HepG2 (cell line): ENCODE measurements around the gene COQ5. TPM values are rescaled to one million over a fixed set of nuclear protein-coding genes. Genes with fewer than 3 reads are reported as not detected.

Experiments
- ATAC-seq: fragments of 200-7000 bp; cut with Tn5 transposase; 3 replicates; pipeline ENCODE4 v1.9.1; 2020; ENCODE audit warnings: mild to moderate bottlenecking, moderate library complexity
- BruUV-seq: library from RNA; stranded (reverse); fragments of 400-500 nt; replicated peaks from 2 replicates; lab custom pipeline; 2021; lab: Mats Ljungman, UMichigan
- CTCF ChIA-PET: fragments of 300-600 bp; formaldehyde crosslinking; extraction: SDS; loops from one replicate; lab custom pipeline; 2021; ENCODE audit warnings: low total read pairs, inconsistent platforms, low intra/inter-chr PET ratio; lab: Yijun Ruan, JAX
- POLR2A ChIA-PET: fragments of 350-600 bp; sonication (Branson Sonifier 250); formaldehyde crosslinking; loops from one replicate; lab custom pipeline; 2020; ENCODE audit warnings: antibody characterized with exemption, inconsistent platforms; lab: Yijun Ruan, JAX
- DNase-seq: peaks from one replicate; pipeline ENCODE4 v3.0.0-alpha.2; 2015; ENCODE audit warnings: low spot score
- FAIRE-seq: peaks from 3 replicates; lab custom pipeline; 2011; peaks lifted over from hg19 to GRCh38; lab: Jason Lieb, UNC
- H2AFZ ChIP-seq: one replicate; pipeline ENCODE4 v1.6.1; 2011; ENCODE audit warnings: low read length, inconsistent platforms
- H3K27ac ChIP-seq: fragments of 300-600 bp; 3 replicates; pipeline ENCODE4 v1.8.0; 2011; ENCODE audit warnings: mixed run types, mild to moderate bottlenecking, mixed read lengths, low read length, inconsistent platforms; ENCODE audit not compliant: insufficient read depth; ENCODE audit errors: extremely low read length
- H3K27me3 ChIP-seq, 2 experiments: fragments of 200-600 bp in 1 of 2; 2 replicates in 1 of 2; 3 replicates in 1 of 2; pipeline versions ENCODE4 v1.6.0 to v1.8.0; 2011; ENCODE audit warnings: low read length in 2 of 2, mild to moderate bottlenecking in 2 of 2, moderate library complexity in 2 of 2, inconsistent platforms in 1 of 2; ENCODE audit not compliant: insufficient read depth in 2 of 2, control insufficient read depth in 1 of 2
- H3K36me3 ChIP-seq, 2 experiments: fragments of 200-600 bp in 1 of 2; replicated peaks in 1 of 2; 2 replicates in 1 of 2; 3 replicates in 1 of 2; pipeline versions ENCODE4 v1.5.1 to v1.8.0; 2011; ENCODE audit warnings: low read length in 2 of 2, inconsistent platforms in 1 of 2; ENCODE audit not compliant: insufficient read depth in 2 of 2, control insufficient read depth in 1 of 2
- H3K4me1 ChIP-seq: 2 replicates; pipeline ENCODE4 v1.5.1; 2012; ENCODE audit warnings: low read length, inconsistent platforms; ENCODE audit not compliant: insufficient read depth
- H3K4me2 ChIP-seq: 2 replicates; pipeline ENCODE4 v1.6.0; 2011; ENCODE audit warnings: low read depth, low read length, inconsistent platforms
- H3K4me3 ChIP-seq, 3 experiments: fragments of 200-600 bp in 1 of 3; sonication (generic), shearing (Covaris generic) in 1 of 3; replicated peaks in 1 of 3; 2 replicates each; pipeline ENCODE4 v1.5.1; 2011 to 2016; ENCODE audit warnings: low read length in 3 of 3, inconsistent platforms in 2 of 3, low read depth in 2 of 3, mild to moderate bottlenecking in 2 of 3, control low read depth in 1 of 3, mixed read lengths in 1 of 3; ENCODE audit not compliant: insufficient read depth in 1 of 3
- H3K79me2 ChIP-seq: one replicate; pipeline ENCODE4 v1.6.1; 2011; ENCODE audit warnings: low read length, inconsistent platforms; ENCODE audit not compliant: insufficient read depth
- H3K9ac ChIP-seq: 2 replicates; pipeline ENCODE4 v1.6.0; 2011; ENCODE audit warnings: mild to moderate bottlenecking, low read depth, low read length, inconsistent platforms; ENCODE audit not compliant: insufficient read depth
- H3K9me3 ChIP-seq: 2 replicates; pipeline ENCODE4 v1.5.1; 2012; ENCODE audit warnings: mild to moderate bottlenecking, low read length
- H4K20me1 ChIP-seq: 2 replicates; pipeline ENCODE4 v1.6.0; 2011; ENCODE audit warnings: inconsistent platforms, mild to moderate bottlenecking, low read length, moderate library complexity; ENCODE audit not compliant: insufficient read depth
- FOSL1 ChIP-seq: sonication (generic); formaldehyde crosslinking; IDR thresholded peaks from 2 replicates; pipeline ENCODE4 v1.9.0; 2021; ENCODE audit warnings: missing genetic modification reagents, borderline replicate concordance
- MEIS1 ChIP-seq: sonication (generic); formaldehyde crosslinking; IDR thresholded peaks from 2 replicates; pipeline ENCODE4 v1.9.0; 2021; ENCODE audit warnings: mild to moderate bottlenecking, missing genetic modification reagents, moderate library complexity, borderline replicate concordance
- PRMT3 ChIP-seq: sonication (generic); formaldehyde crosslinking; IDR thresholded peaks from 2 replicates; pipeline ENCODE4 v1.8.1; 2022; ENCODE audit warnings: low read depth, mild to moderate bottlenecking, moderate library complexity, missing genetic modification reagents, borderline replicate concordance
- RBAK ChIP-seq: sonication (generic); formaldehyde crosslinking; IDR thresholded peaks from 2 replicates; pipeline ENCODE4 v1.5.1; 2020; ENCODE audit warnings: mild to moderate bottlenecking, missing genetic modification reagents
- RBFOX2 ChIP-seq: fragments of 200-400 bp; formaldehyde crosslinking; IDR thresholded peaks from 2 replicates; pipeline ENCODE4 v1.6.1; 2017; ENCODE audit warnings: low read depth, mild to moderate bottlenecking, low read length
- SIN3A ChIP-seq: IDR thresholded peaks from 2 replicates; pipeline ENCODE4 v1.6.1; 2011; ENCODE audit warnings: low read depth, mild to moderate bottlenecking, control low read depth, low read length, borderline replicate concordance
- ZNF672 ChIP-seq: sonication (generic); formaldehyde crosslinking; IDR thresholded peaks from 2 replicates; pipeline ENCODE4 v1.8.1; 2022; ENCODE audit warnings: missing genetic modification reagents
- ZNF737 ChIP-seq: sonication (generic); formaldehyde crosslinking; IDR thresholded peaks from 2 replicates; pipeline ENCODE4 v1.5.0; 2020; ENCODE audit warnings: missing genetic modification reagents, mild to moderate bottlenecking, borderline replicate concordance
- whole genome bisulfite sequencing: methylation state at CpG from one replicate; pipeline ENCODE4 v1.1.6; 2017; ENCODE audit warnings: low lambda C conversion rate; 5-methylcytosine and 5-hydroxymethylcytosine counted together
- in situ Hi-C: cut with HindIII; loops from 2 replicates; pipeline ENCODE4 v1.10.0; 2017; ENCODE audit warnings: low pct_unique_long_range_greater_than_20kb; ENCODE audit not compliant: extremely low pct_ligation_motif_present
- intact Hi-C: fragments of 100-400 bp; cut with micrococcal nuclease; formaldehyde crosslinking; loops from one replicate; pipeline ENCODE4 v1.10.0; 2022; ENCODE audit not compliant: unreplicated experiment
- polyA plus RNA-seq, 8 experiments: library from polyadenylated mRNA; depleted of rRNA in 3 of 8; stranded (reverse) in 7 of 8; unstranded in 1 of 8; fragments of >200 nt; fragmentation: Illumina TruSeq in 4 of 8; extraction: Trizol in 4 of 8; gene quantifications; 2 replicates each; pipeline versions ENCODE4 v1.2.1 to v1.2.3, GENCODE V29; 2011 to 2016; ENCODE audit warnings: low read depth in 4 of 8, missing spikeins in 1 of 8, mixed read lengths in 1 of 8; ENCODE audit not compliant: insufficient read depth in 1 of 8
- total RNA-seq, 5 experiments: library from RNA; depleted of rRNA; stranded (reverse); fragments of >200 nt; fragmentation: Illumina TruSeq; extraction: Trizol; gene quantifications; 2 replicates each; pipeline ENCODE4 v1.2.3, GENCODE V29; 2016; ENCODE audit warnings: low read depth in 1 of 5
- TF ChIP-seq, protein P1 (sequence below): sonication (generic); formaldehyde crosslinking; IDR thresholded peaks from 2 replicates; pipeline ENCODE4 v1.5.0; 2020; ENCODE audit warnings: mild to moderate bottlenecking, missing genetic modification reagents
- TF ChIP-seq, protein P2 (sequence below): sonication (generic); formaldehyde crosslinking; IDR thresholded peaks from 2 replicates; pipeline ENCODE4 v1.5.0; 2020; ENCODE audit warnings: mild to moderate bottlenecking, missing genetic modification reagents

Gene COQ5
- total and polyA plus RNA-seq, 2 of the 13 experiments (the other 11 are each of a cell fraction or from before 2014, with no cell fraction given): 36.4 to 41.5 TPM

DNA sequence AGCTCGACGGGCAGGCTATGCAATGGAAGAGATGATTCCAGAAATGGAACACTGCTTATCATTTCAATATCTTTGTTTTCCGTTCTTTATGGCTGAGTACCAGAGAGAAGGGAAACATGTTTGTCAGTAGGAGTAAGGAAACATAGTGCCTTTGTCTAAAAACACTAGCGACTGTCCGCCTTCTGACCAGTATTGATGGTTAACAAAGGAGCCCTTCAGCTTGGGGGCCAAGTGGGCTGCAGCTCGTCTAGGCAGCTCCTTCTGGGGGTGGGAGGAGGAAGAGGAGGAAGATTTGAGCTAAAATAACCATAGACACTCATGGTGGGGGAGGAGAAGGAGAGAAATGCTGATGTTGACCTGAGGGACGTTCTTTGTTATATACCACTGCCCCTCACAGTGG is 15.0 kb downstream of the COQ5 start (continued):
- TF ChIP-seq ZNF737 (CRISPR knock-in tag) (no peak), RBFOX2 (no peak), SIN3A (no peak), RBAK (no peak), FOSL1 (no peak), MEIS1 (no peak), ZNF672 (CRISPR knock-in tag) (no peak)
- TF ChIP-seq, protein P1, sequence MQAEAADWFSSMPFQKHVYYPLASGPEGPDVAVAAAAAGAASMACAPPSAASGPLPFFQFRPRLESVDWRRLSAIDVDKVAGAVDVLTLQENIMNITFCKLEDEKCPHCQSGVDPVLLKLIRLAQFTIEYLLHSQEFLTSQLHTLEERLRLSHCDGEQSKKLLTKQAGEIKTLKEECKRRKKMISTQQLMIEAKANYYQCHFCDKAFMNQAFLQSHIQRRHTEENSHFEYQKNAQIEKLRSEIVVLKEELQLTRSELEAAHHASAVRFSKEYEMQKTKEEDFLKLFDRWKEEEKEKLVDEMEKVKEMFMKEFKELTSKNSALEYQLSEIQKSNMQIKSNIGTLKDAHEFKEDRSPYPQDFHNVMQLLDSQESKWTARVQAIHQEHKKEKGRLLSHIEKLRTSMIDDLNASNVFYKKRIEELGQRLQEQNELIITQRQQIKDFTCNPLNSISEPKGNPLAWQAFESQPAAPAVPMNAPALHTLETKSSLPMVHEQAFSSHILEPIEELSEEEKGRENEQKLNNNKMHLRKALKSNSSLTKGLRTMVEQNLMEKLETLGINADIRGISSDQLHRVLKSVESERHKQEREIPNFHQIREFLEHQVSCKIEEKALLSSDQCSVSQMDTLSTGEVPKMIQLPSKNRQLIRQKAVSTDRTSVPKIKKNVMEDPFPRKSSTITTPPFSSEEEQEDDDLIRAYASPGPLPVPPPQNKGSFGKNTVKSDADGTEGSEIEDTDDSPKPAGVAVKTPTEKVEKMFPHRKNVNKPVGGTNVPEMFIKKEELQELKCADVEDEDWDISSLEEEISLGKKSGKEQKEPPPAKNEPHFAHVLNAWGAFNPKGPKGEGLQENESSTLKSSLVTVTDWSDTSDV: no peak

DNA sequence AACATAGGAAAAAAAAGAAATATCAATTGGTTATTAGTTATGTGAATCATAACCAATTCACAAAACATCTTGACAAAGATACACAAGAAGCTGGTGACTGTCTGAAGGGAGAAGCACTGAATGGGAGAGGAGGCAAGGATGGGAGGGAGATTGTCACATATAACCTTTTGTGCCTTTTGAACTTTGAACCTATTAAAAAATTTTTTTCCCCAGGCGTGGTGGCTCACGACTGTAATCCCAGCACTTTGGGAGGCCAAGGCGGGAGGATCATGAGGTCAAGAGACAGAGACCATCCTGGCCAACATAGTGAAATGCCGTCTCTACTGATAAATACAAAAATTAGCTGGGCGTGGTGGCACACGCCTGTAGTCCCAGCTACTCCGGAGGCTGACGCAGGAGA is 20.4 kb downstream of the COQ5 start:
- TF ChIP-seq PRMT3 (CRISPR knock-in tag): no peak
- TF ChIP-seq, protein P2, sequence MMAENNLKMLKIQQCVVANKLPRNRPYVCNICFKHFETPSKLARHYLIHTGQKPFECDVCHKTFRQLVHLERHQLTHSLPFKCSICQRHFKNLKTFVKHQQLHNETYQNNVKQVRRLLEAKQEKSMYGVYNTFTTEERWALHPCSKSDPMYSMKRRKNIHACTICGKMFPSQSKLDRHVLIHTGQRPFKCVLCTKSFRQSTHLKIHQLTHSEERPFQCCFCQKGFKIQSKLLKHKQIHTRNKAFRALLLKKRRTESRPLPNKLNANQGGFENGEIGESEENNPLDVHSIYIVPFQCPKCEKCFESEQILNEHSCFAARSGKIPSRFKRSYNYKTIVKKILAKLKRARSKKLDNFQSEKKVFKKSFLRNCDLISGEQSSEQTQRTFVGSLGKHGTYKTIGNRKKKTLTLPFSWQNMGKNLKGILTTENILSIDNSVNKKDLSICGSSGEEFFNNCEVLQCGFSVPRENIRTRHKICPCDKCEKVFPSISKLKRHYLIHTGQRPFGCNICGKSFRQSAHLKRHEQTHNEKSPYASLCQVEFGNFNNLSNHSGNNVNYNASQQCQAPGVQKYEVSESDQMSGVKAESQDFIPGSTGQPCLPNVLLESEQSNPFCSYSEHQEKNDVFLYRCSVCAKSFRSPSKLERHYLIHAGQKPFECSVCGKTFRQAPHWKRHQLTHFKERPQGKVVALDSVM: peak; percentile 60; the same call in 1 of the 2 replicates
- TF ChIP-seq, all 625 proteins: peak for 1
- H3K27me3 ChIP-seq: no peaks in the 10 kb centered on the region
- H3K4me3 ChIP-seq: no peak overlapping the region
- H4K20me1 ChIP-seq: no peaks in the 10 kb centered on the region
- no TSS peak for BruUV-seq
- 85% methylated on average over 8 of the region's 8 CpGs for WGBS
- intact Hi-C loops: no loop called here
- no peaks in the 10 kb centered on the region for H3K79me2 ChIP-seq
- H3K4me1 ChIP-seq: peaks cover 8% of the 10 kb centered on the region
- H2AFZ ChIP-seq: no peak overlapping the region
- H3K9me3 ChIP-seq: no peaks in the 10 kb centered on the region
- no peak for FAIRE-seq
- no peak for DNase-seq
- no peak overlapping the region for H3K4me2 ChIP-seq
- H3K9ac ChIP-seq: no peak overlapping the region
- in situ Hi-C loops: no loop called here
- no peak for ATAC-seq
- CTCF ChIA-PET: no interaction called here
- POLR2A ChIA-PET: interaction anchor here (1.1 to 1.2 kb wide), 2 partner anchors 10 to 187 kb away, joined by 3 to 4 read pairs; no protein-coding TSS in a partner anchor
- no peak overlapping the region for H3K27ac ChIP-seq
- H3K36me3 ChIP-seq: peaks cover 3 to 24% of the 10 kb centered on the region in 2 experiments; a peak in 3 of 5 replicates
